Measurements from ENCODE around the gene HIKESHI.
A peak's percentile ranks its signal among the peaks of the same experiment; 100 is the strongest.

The HIKESHI gene, protein sequence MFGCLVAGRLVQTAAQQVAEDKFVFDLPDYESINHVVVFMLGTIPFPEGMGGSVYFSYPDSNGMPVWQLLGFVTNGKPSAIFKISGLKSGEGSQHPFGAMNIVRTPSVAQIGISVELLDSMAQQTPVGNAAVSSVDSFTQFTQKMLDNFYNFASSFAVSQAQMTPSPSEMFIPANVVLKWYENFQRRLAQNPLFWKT

DNA sequence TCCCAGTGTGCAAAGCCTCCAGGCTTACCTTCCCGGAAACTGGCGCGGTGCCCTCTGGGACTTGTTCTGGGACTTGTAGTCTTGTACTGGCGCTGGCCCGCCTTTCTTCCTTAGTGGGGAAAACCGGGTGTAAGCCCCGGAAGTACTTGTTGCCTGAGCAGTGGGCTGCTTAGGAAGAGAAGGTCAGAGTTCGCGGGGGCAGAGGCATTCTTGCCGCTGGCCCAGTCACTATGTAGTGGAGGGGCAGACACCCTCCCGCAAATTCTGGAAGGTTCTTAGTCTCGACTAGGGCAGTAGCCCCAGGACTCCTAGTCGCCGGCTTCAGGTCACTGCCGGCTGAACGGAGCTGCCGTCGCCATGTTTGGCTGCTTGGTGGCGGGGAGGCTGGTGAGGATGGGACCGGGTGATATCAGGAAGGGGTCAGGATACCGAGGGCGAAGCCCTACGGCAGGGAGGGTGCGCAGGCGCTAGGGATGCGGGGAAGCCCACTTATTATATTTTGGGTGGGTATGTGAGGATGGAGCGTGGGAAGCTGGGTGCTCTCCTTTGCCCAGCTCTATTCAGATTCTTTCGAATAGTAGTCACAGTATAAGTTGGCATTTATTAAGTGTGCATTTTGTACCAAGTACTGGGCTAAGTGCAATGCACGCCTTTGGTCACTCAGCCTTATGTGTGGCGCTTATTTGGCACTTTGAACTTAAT lies at the start of gene HIKESHI:
Gene HIKESHI (plus strand): TSS at position 149 of the 702 bp plus-strand sequence. CDS start 209 bp downstream, at position 358.
- Mint-ChIP-seq H3K4me3 (peak within 1 kb of the TSS; percentile 100), H3K9me3 (ENCODE audit: low read depth) (no peaks in the 10 kb centered on the region), H3K27ac (peak within 1 kb of the TSS; percentile 98), H3K27me3 (no peaks in the 10 kb centered on the region), H3K4me1 (ENCODE audit: low read depth) (peaks cover 29% of the 10 kb centered on the region), H3K36me3 (no peaks in the 10 kb centered on the region)

DNA sequence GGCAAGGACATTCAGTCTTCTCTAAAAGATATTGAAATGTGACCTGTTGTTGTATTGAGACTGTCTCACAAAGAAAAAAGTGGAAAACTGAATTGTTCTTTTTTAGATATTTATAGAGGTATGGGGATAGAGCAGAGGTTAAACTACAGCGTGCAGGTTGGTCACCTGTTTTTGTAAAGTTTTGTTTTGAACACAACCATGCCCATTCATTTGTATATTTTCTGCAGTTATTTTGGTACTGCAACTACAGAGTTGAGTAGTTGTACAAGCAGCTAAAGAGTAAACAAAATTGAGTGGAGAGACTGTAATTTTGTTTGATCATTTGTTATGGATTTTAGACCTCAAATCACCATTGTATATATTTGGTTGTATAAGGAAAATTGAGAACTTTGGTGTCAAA lies 46.1 kb upstream of the HIKESHI start:
- Mint-ChIP-seq H3K27me3 (no peaks in the 10 kb centered on the region), H3K4me1 (ENCODE audit: low read depth) (peaks cover 20% of the 10 kb centered on the region), H3K36me3 (peaks cover 10% of the 10 kb centered on the region), H3K27ac (peak overlapping the region; percentile 35), H3K4me3 (no peak overlapping the region), H3K9me3 (ENCODE audit: low read depth) (no peaks in the 10 kb centered on the region)

DNA sequence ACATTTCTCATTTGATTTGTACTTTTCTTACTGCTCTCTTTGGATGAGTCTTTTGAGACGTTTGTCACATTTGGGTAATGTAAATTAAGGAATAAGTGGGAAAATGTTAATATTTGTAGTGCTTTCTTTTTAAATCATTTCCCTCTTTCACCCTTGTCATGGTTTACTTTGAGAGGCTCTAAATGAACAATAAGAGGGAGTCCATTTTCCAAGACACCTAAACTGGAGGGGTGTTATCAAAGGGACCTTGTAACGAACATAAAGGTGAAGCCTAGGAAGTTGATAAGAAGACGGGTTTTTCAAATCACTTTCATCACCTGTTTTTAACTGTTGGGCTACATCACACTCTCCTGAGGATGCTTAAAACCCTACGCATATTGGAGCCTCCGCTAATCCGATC lies 45.4 kb upstream of the HIKESHI start:
- H3K4me3 Mint-ChIP-seq, result no peak overlapping the region
- peaks cover 10% of the 10 kb centered on the region for H3K36me3 Mint-ChIP-seq

GRCh38 chr11:86257446-86257845 lies 44.6 kb upstream of the HIKESHI start:
- no peaks in the 10 kb centered on the region for H3K27me3 Mint-ChIP-seq
- H3K4me3 Mint-ChIP-seq, result no peak overlapping the region
- peaks cover 7% of the 10 kb centered on the region for H3K36me3 Mint-ChIP-seq
- H3K4me1 Mint-ChIP-seq (ENCODE audit: low read depth), result peaks cover 8% of the 10 kb centered on the region
- H3K9me3 Mint-ChIP-seq (ENCODE audit: low read depth), result no peaks in the 10 kb centered on the region
- no peak overlapping the region for H3K27ac Mint-ChIP-seq

More for the DNA sequence above, 45.4 kb upstream of the HIKESHI start:
- Mint-ChIP-seq H3K27me3 (no peaks in the 10 kb centered on the region), H3K27ac (peak overlapping the region; percentile 16), H3K4me1 (ENCODE audit: low read depth) (peaks cover 15% of the 10 kb centered on the region), H3K9me3 (ENCODE audit: low read depth) (no peaks in the 10 kb centered on the region)

GRCh38 chr11:86259730-86260129 lies 42.3 kb upstream of the HIKESHI start:
- no peaks in the 10 kb centered on the region for H3K9me3 Mint-ChIP-seq (ENCODE audit: low read depth)
- no peak overlapping the region for H3K27ac Mint-ChIP-seq
- no peak overlapping the region for H3K4me3 Mint-ChIP-seq
- no peaks in the 10 kb centered on the region for H3K27me3 Mint-ChIP-seq
- peaks cover 6% of the 10 kb centered on the region for H3K4me1 Mint-ChIP-seq (ENCODE audit: low read depth)
- peaks cover 12% of the 10 kb centered on the region for H3K36me3 Mint-ChIP-seq

GRCh38 chr11:86261328-86261727 lies 40.7 kb upstream of the HIKESHI start:
- peaks cover 12% of the 10 kb centered on the region for H3K36me3 Mint-ChIP-seq
- H3K27me3 Mint-ChIP-seq, result no peaks in the 10 kb centered on the region
- H3K27ac Mint-ChIP-seq, result no peak overlapping the region

DNA sequence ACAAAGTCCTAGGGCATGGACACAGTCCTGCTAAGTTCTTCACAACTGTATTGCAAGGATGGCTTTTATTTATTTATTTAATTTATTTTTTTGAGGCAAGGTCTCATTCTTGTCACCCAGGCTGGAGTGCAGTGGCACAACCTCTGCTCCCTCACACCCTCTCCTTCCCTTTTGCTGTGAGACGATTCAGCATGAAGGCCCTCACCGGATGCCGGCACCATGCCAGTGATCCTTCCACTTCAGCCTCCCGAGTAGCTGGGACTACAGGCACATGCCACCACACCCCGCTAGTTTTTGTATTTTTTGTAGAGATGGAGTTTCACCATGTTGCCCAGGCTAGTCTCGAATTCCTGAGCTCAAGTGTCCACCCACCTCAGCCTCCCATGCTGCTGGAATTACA lies 39.7 kb upstream of the HIKESHI start:
- Mint-ChIP-seq H3K36me3 (peaks cover 12% of the 10 kb centered on the region), H3K4me1 (ENCODE audit: low read depth) (peaks cover 10% of the 10 kb centered on the region), H3K27me3 (no peaks in the 10 kb centered on the region), H3K4me3 (no peak overlapping the region), H3K27ac (no peak overlapping the region), H3K9me3 (ENCODE audit: low read depth) (no peaks in the 10 kb centered on the region)

More at GRCh38 chr11:86261328-86261727, 40.7 kb upstream of the HIKESHI start:
- peaks cover 9% of the 10 kb centered on the region for H3K4me1 Mint-ChIP-seq (ENCODE audit: low read depth)
- H3K9me3 Mint-ChIP-seq (ENCODE audit: low read depth), result no peaks in the 10 kb centered on the region
- no peak overlapping the region for H3K4me3 Mint-ChIP-seq

DNA sequence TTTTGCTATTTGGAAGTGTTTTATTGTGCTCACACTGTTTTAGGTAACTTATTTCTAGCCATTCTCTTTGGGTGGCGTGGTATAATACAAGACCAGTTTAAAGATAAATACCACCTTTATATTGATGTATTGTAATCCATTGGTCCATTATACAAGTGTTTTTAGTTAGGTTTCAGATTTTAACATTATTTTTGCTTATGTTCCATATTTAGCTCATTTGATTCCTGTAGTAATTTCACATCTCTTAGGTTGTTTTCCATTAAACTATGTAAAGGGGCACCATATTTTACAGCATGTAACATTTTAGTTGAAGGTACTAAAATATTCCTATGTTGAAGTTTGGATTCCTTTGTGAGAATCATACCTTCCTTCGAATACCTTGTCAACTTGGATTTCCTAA lies 37.4 kb upstream of the HIKESHI start:
- Mint-ChIP-seq H3K36me3 (peaks cover 15% of the 10 kb centered on the region), H3K4me1 (ENCODE audit: low read depth) (peaks cover 13% of the 10 kb centered on the region), H3K9me3 (ENCODE audit: low read depth) (no peaks in the 10 kb centered on the region), H3K4me3 (no peak overlapping the region), H3K27me3 (no peaks in the 10 kb centered on the region), H3K27ac (no peak overlapping the region)

DNA sequence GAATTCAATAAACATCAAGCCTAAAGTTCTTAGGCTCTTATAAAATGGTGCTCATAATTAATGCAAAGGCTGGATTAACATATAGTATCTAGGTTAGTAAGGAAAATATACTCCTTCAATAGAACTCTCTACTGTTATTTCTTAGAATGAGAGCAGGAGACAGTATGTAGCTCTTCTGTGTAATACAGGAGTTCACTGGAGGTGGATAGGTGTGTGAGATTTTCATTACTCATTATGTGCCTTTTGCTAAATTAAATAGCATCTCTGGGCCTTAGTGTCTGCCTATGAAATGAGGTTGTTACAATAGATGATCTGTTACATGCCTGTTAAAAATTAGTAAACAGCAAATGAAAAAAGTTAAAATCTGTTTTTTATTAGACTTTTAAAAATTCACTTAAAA lies 36.8 kb upstream of the HIKESHI start:
- H3K4me3 Mint-ChIP-seq, result no peak overlapping the region
- H3K36me3 Mint-ChIP-seq, result peaks cover 20% of the 10 kb centered on the region
- peaks cover 15% of the 10 kb centered on the region for H3K4me1 Mint-ChIP-seq (ENCODE audit: low read depth)
- H3K27ac Mint-ChIP-seq, result no peak overlapping the region
- no peaks in the 10 kb centered on the region for H3K9me3 Mint-ChIP-seq (ENCODE audit: low read depth)
- no peaks in the 10 kb centered on the region for H3K27me3 Mint-ChIP-seq

- Mint-ChIP-seq H3K4me1 (ENCODE audit: low read depth) (peaks cover 32% of the 10 kb centered on the region), H3K27ac (no peak overlapping the region), H3K9me3 (ENCODE audit: low read depth) (no peaks in the 10 kb centered on the region), H3K4me3 (no peak overlapping the region), H3K36me3 (peaks cover 22% of the 10 kb centered on the region), H3K27me3 (no peaks in the 10 kb centered on the region)
Measured at GRCh38 chr11:86269645-86270044, 32.4 kb upstream of the HIKESHI start.

DNA sequence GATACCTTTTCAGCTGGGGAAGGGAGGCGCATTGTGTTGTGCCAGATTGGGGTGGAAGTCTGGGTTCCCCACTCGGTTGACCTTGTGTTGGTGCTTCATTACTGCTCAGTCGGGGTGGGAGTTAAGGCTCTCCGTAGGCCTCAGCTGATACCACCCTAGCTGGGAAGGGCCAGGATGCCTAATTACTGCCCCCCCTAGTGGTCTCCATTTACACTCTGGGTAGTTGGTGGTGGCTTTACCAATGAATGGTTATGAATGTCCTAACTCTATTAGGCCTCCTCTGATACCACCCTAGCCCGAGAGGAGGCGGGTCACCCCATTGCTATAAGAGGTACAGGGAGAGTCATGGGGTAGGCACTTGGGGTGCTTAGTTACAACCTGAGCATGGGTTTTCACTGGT lies 27.5 kb upstream of the HIKESHI start:
- Mint-ChIP-seq H3K4me3 (no peak overlapping the region), H3K36me3 (peaks cover 26% of the 10 kb centered on the region), H3K4me1 (ENCODE audit: low read depth) (peaks cover 28% of the 10 kb centered on the region), H3K27me3 (no peaks in the 10 kb centered on the region), H3K27ac (no peak overlapping the region), H3K9me3 (ENCODE audit: low read depth) (peaks cover 3% of the 10 kb centered on the region)

DNA sequence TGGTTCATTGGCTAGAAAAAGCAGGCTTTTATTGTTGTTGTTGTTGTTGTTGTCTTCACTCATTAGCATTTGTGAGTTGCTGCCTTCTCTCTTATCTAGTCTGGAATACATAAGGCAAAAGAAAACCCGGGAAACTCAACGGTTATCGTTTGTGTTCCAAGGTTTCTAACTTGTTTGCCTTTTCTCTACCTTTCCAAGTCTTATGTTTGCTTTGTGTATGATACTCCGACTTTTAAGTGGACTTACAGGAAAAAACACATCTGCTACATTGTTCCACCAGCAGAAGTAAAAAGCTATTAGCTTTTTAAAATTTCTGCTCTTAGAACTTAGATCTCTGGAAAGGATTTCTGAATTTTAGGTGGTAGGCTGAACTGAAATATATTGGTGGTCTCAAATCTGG lies 27.0 kb upstream of the HIKESHI start:
- Mint-ChIP-seq H3K4me3 (no peak overlapping the region), H3K36me3 (peaks cover 26% of the 10 kb centered on the region), H3K27ac (no peak overlapping the region), H3K4me1 (ENCODE audit: low read depth) (peaks cover 27% of the 10 kb centered on the region), H3K9me3 (ENCODE audit: low read depth) (peaks cover 3% of the 10 kb centered on the region), H3K27me3 (no peaks in the 10 kb centered on the region)

- H3K27me3 Mint-ChIP-seq, result no peaks in the 10 kb centered on the region
- no peak overlapping the region for H3K27ac Mint-ChIP-seq
- no peak overlapping the region for H3K4me3 Mint-ChIP-seq
- peaks cover 21% of the 10 kb centered on the region for H3K4me1 Mint-ChIP-seq (ENCODE audit: low read depth)
- peaks cover 23% of the 10 kb centered on the region for H3K36me3 Mint-ChIP-seq
- peaks cover 3% of the 10 kb centered on the region for H3K9me3 Mint-ChIP-seq (ENCODE audit: low read depth)
Measured at GRCh38 chr11:86275493-86276370, 26.3 kb upstream of the HIKESHI start.

- no peak overlapping the region for H3K4me3 Mint-ChIP-seq
- peaks cover 3% of the 10 kb centered on the region for H3K9me3 Mint-ChIP-seq (ENCODE audit: low read depth)
- peaks cover 18% of the 10 kb centered on the region for H3K36me3 Mint-ChIP-seq
- no peak overlapping the region for H3K27ac Mint-ChIP-seq
- H3K4me1 Mint-ChIP-seq (ENCODE audit: low read depth), result peaks cover 17% of the 10 kb centered on the region
- H3K27me3 Mint-ChIP-seq, result no peaks in the 10 kb centered on the region
Measured at GRCh38 chr11:86277741-86278140, 24.3 kb upstream of the HIKESHI start.

DNA sequence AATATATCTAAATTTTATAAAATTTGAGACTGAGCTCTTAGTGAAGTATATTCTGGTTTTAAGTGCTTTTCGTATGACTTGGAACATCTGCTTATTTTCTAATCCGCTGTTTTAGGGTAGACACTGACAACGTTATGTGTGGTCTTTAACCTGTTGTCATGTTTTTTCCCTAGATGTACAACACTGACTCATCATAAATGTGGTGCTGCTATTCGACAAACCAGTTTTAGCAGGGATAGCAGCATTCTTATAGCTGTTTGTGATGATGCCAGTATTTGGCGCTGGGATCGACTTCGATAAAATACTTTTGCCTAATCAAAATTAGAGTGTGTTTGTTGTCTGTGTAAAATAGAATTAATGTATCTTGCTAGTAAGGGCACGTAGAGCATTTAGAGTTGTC lies 23.8 kb upstream of the HIKESHI start:
- peaks cover 3% of the 10 kb centered on the region for H3K9me3 Mint-ChIP-seq (ENCODE audit: low read depth)
- H3K36me3 Mint-ChIP-seq, result peaks cover 18% of the 10 kb centered on the region
- no peak overlapping the region for H3K4me3 Mint-ChIP-seq
- peaks cover 18% of the 10 kb centered on the region for H3K4me1 Mint-ChIP-seq (ENCODE audit: low read depth)
- H3K27ac Mint-ChIP-seq, result peak overlapping the region; percentile 18
- no peaks in the 10 kb centered on the region for H3K27me3 Mint-ChIP-seq

Measured in activated naive CD8-positive, alpha-beta T cell (primary cell).